ENCODE measurements around the gene BAG3. TPM values are rescaled to one million over a fixed set of nuclear protein-coding genes. Genes with fewer than 3 reads are reported as not detected.

BAG3 gene
- total RNA-seq, 1 experiment from 2014 or later = 57.0 TPM

DNA sequence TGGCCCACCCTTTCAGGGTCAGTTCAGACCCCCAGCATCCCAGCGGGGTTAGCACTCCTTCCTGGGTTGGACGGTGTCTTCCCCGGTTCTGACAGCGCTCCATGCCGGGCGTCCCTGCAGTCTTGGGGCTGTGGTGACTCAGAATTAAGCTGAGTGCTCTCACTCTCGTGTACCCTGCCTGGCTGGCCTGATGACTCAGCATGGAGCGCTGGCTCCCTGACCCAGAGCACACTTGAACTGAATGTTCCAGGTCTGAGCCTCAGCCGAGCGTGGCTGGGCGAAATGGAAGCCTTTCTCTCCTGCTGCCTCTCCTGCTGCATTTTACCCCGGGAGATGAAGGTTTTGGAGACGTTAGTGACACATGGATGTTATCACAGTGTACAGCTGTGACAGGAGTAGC lies 7.1 kb downstream of the BAG3 start:
- intact Hi-C loops (cut with micrococcal nuclease) = loop anchor here (2.0 kb wide), 1 partner anchor 61 kb away; the partner anchor contains the start of gene TIAL1
- peak overlapping the region; percentile 12 to 42 for H3K4me3 ChIP-seq (replicated peaks in 1 of 2; ENCODE audit: low read depth in 1 of 2, low read length in 2 of 2)
- peaks cover 10 to 51% of the 10 kb centered on the region in 2 experiments; a peak in 3 of 4 replicates for H3K36me3 ChIP-seq (ENCODE audit: control insufficient read depth in 1 of 2, insufficient read depth in 2 of 2, low read length in 2 of 2)
- ChIA-PET POLR2A (interaction anchor here (0.8 kb wide), 1 partner anchor 8 kb away, joined by 4 read pairs; no protein-coding TSS in a partner anchor), RAD21 (ENCODE audit: low non-redundant PET in 1 of 2, low total read pairs in 2 of 2, uncharacterized antibody in 2 of 2, unreplicated experiment in 2 of 2) (interaction anchor here in 1 of 2 experiments (1.7 kb wide), 1 partner anchor 9 kb away, joined by 4 read pairs; no protein-coding TSS in a partner anchor), CTCF (interaction anchor here (0.9 to 1.4 kb wide), 2 partner anchors 56 to 201 kb away, joined by 4 to 6 read pairs; no protein-coding TSS in a partner anchor)
- peak; percentile 58 for TF ChIP-seq POLR2AphosphoS5 (IDR thresholded peaks at IDR 0.05; ENCODE audit: low read depth, low read length)
- no peak for TF ChIP-seq SP1 (IDR thresholded peaks at IDR 0.05; ENCODE audit: low read depth)
- TF ChIP-seq YY1 (IDR thresholded peaks at IDR 0.05; ENCODE audit: extremely low read depth, insufficient replicate concordance, low read depth, low read length) = peak; percentile 60
- TF ChIP-seq, protein P1, sequence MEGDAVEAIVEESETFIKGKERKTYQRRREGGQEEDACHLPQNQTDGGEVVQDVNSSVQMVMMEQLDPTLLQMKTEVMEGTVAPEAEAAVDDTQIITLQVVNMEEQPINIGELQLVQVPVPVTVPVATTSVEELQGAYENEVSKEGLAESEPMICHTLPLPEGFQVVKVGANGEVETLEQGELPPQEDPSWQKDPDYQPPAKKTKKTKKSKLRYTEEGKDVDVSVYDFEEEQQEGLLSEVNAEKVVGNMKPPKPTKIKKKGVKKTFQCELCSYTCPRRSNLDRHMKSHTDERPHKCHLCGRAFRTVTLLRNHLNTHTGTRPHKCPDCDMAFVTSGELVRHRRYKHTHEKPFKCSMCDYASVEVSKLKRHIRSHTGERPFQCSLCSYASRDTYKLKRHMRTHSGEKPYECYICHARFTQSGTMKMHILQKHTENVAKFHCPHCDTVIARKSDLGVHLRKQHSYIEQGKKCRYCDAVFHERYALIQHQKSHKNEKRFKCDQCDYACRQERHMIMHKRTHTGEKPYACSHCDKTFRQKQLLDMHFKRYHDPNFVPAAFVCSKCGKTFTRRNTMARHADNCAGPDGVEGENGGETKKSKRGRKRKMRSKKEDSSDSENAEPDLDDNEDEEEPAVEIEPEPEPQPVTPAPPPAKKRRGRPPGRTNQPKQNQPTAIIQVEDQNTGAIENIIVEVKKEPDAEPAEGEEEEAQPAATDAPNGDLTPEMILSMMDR (IDR thresholded peaks at IDR 0.05 in 2 of 3, conservative IDR thresholded peaks at IDR 0.05 in 1 of 3; ENCODE audit: borderline replicate concordance in 1 of 3, insufficient read depth in 1 of 3, low read depth in 2 of 3, low read length in 2 of 3) = no peak
- TF ChIP-seq, protein P2, sequence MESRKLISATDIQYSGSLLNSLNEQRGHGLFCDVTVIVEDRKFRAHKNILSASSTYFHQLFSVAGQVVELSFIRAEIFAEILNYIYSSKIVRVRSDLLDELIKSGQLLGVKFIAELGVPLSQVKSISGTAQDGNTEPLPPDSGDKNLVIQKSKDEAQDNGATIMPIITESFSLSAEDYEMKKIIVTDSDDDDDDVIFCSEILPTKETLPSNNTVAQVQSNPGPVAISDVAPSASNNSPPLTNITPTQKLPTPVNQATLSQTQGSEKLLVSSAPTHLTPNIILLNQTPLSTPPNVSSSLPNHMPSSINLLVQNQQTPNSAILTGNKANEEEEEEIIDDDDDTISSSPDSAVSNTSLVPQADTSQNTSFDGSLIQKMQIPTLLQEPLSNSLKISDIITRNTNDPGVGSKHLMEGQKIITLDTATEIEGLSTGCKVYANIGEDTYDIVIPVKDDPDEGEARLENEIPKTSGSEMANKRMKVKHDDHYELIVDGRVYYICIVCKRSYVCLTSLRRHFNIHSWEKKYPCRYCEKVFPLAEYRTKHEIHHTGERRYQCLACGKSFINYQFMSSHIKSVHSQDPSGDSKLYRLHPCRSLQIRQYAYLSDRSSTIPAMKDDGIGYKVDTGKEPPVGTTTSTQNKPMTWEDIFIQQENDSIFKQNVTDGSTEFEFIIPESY (IDR thresholded peaks at IDR 0.05; ENCODE audit: extremely low read depth, insufficient replicate concordance, low read length) = peak; percentile 70
- no peaks in the 10 kb centered on the region for H3K27me3 ChIP-seq (ENCODE audit: insufficient read depth, low read length)
- 0 out of 4 replicates have a peak, but pooled peaks cover 0 to 3% of the 10 kb centered on the region in 2 experiments for H3K9me3 ChIP-seq (ENCODE audit: control insufficient read depth in 1 of 2, insufficient read depth in 1 of 2, low read depth in 1 of 2, low read length in 2 of 2)
- no peak overlapping the region for H2AFZ ChIP-seq (ENCODE audit: low read depth, low read length, poor library complexity, severe bottlenecking)
- DNase-seq (ENCODE audit: low read depth, low spot score) = peak; percentile 72
- peak; percentile 98 for ATAC-seq
- H3K9ac ChIP-seq (ENCODE audit: low read length) = peak overlapping the region; percentile 60
- no peaks in the 10 kb centered on the region for H3K9me2 ChIP-seq (ENCODE audit: insufficient read depth)
- H3K79me2 ChIP-seq (ENCODE audit: insufficient read depth, low read length) = peaks cover 100% of the 10 kb centered on the region
- BruUV-seq (replicated peaks) = no TSS peak
- peak overlapping the region; percentile 79 for H3K27ac ChIP-seq (ENCODE audit: low read depth, low read length)
- peaks cover 3% of the 10 kb centered on the region; the same call in 1 of the 2 replicates for H4K20me1 ChIP-seq (ENCODE audit: insufficient read depth)
- H3K4me2 ChIP-seq (ENCODE audit: low read length) = peak overlapping the region; percentile 83
- peaks cover 40 to 83% of the 10 kb centered on the region in 2 experiments for H3K4me1 ChIP-seq (ENCODE audit: control insufficient read depth in 1 of 2, insufficient read depth in 2 of 2, low read length in 2 of 2)
